Neural progenitor cell (in vitro differentiated cells): ENCODE results near the gene HEATR5A. TPM values are rescaled to one million over a fixed set of nuclear protein-coding genes. Genes with fewer than 3 reads are reported as not detected.
"Not testable (repeated sequence)": the region's sequence is repeated elsewhere in the genome, so short reads cannot be mapped to it uniquely, and the experiment has no call there.

Experiments
- DNase-seq: peaks from one replicate; pipeline ENCODE4 v3.0.0-alpha.2; 2016; ENCODE audit warnings: low spot score
- H2AFZ ChIP-seq: fragments of 200-600 bp; sonication (generic); replicated peaks from 2 replicates; pipeline ENCODE4 v1.6.1; 2016; ENCODE audit warnings: antibody characterized with exemption
- H3F3A ChIP-seq: fragments of 200-600 bp; sonication (generic); 2 replicates; pipeline ENCODE4 v1.6.1; 2016; ENCODE audit warnings: antibody characterized with exemption, low read depth
- H3K27ac ChIP-seq: fragments of 200-600 bp; sonication (generic); 2 replicates; pipeline ENCODE4 v1.5.1; 2016; ENCODE audit warnings: mild to moderate bottlenecking
- H3K27me3 ChIP-seq: fragments of 200-600 bp; sonication (generic); 2 replicates; pipeline ENCODE4 v1.6.1; 2016; ENCODE audit warnings: mild to moderate bottlenecking, moderate library complexity
- H3K36me3 ChIP-seq: fragments of 200-600 bp; sonication (generic); 2 replicates; pipeline ENCODE4 v1.5.1; 2016
- H3K4me1 ChIP-seq: fragments of 200-600 bp; sonication (generic); 2 replicates; pipeline ENCODE4 v1.6.1; 2016; ENCODE audit warnings: mixed run types
- H3K4me2 ChIP-seq: fragments of 200-600 bp; sonication (generic); 2 replicates; pipeline ENCODE4 v1.6.1; 2016
- H3K4me3 ChIP-seq: fragments of 200-600 bp; sonication (generic); 2 replicates; pipeline ENCODE4 v1.5.1; 2016
- H3K79me2 ChIP-seq: fragments of 200-600 bp; sonication (generic); 2 replicates; pipeline ENCODE4 v1.6.1; 2016; ENCODE audit warnings: low read depth
- H3K9ac ChIP-seq: fragments of 200-600 bp; sonication (generic); 2 replicates; pipeline ENCODE4 v1.6.1; 2016
- H3K9me3 ChIP-seq: fragments of 200-600 bp; sonication (generic); 2 replicates; pipeline ENCODE4 v1.5.1; 2016; ENCODE audit warnings: low read depth
- H4K20me1 ChIP-seq: fragments of 200-600 bp; sonication (generic); 2 replicates; pipeline ENCODE4 v1.6.1; 2016; ENCODE audit warnings: low read depth
- H3K27ac Mint-ChIP-seq: 3 replicates; pipeline ENCODE4 v1.8.0; 2021; ENCODE audit warnings: mixed read lengths
- H3K27me3 Mint-ChIP-seq: 2 replicates; pipeline ENCODE4 v1.8.0; 2022; ENCODE audit warnings: low read depth, mild to moderate bottlenecking, inconsistent platforms, moderate library complexity, mixed read lengths; ENCODE audit not compliant: insufficient read depth
- H3K36me3 Mint-ChIP-seq: 3 replicates; pipeline ENCODE4 v1.8.0; 2021; ENCODE audit warnings: mixed read lengths
- H3K4me1 Mint-ChIP-seq: 3 replicates; pipeline ENCODE4 v1.8.0; 2021; ENCODE audit warnings: mixed read lengths
- H3K4me3 Mint-ChIP-seq: 3 replicates; pipeline ENCODE4 v1.8.0; 2021; ENCODE audit warnings: mild to moderate bottlenecking, moderate library complexity, mixed read lengths
- H3K9me3 Mint-ChIP-seq: 3 replicates; pipeline ENCODE4 v1.8.0; 2020; ENCODE audit warnings: mixed read lengths
- EZH2 ChIP-seq: fragments of 200-600 bp; sonication (generic); IDR thresholded peaks from 2 replicates; pipeline ENCODE4 v1.6.1; 2017; ENCODE audit warnings: antibody characterized with exemption, mild to moderate bottlenecking, moderate library complexity
- EZH2phosphoT487 ChIP-seq: fragments of 200-600 bp; sonication (generic); IDR thresholded peaks from 2 replicates; pipeline ENCODE4 v1.6.1; 2017; ENCODE audit warnings: antibody characterized with exemption
- total RNA-seq: library from RNA; depleted of rRNA; stranded (reverse); fragments of >200 nt; gene quantifications from 2 replicates; pipeline ENCODE4 v1.2.3, GENCODE V29; 2015; ENCODE audit warnings: low replicate concordance
- TF ChIP-seq, protein P1 (sequence below): fragments of 200-600 bp; sonication (generic); IDR thresholded peaks from 2 replicates; pipeline ENCODE4 v1.5.1; 2017; ENCODE audit warnings: antibody characterized with exemption, mild to moderate bottlenecking

HEATR5A gene
- total RNA-seq, 1 donor from 2014 or later: 34.7 TPM

- H3F3A ChIP-seq: no peaks in the 10 kb centered on the region
These were observed 100.1 kb downstream of the HEATR5A start for GRCh38 chr14:31320216-31320615.

DNA sequence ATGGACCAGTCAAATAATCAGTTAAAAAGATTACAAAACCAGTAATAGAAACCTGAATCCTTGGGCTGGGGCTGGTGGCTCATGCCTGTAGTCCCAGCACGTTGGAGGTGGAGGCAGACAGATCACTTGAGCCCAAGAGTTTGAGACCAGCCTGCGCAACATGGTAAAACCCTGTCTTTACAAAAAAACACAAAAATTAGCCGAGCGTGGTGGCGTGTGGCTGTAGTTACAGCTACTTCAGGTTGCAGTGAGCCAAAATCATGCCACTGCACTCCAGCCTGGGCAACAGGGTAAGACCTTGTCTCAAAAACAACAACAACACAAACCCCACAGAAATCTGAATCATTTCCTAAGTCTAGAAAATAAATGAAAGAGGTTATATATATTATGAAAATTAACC lies 100.6 kb downstream of the HEATR5A start:
- peaks cover 2% of the 10 kb centered on the region for H3K36me3 Mint-ChIP-seq

More at GRCh38 chr14:31320216-31320615, 100.1 kb downstream of the HEATR5A start:
- no peak overlapping the region for H3K4me3 Mint-ChIP-seq
- Histone ChIP-seq H3K27ac (no peak overlapping the region), H3K36me3 (no peaks in the 10 kb centered on the region), H3K4me1 (no peaks in the 10 kb centered on the region), H3K9me3 (no peaks in the 10 kb centered on the region), H3K79me2 (no peaks in the 10 kb centered on the region), H3K9ac (no peak overlapping the region), H4K20me1 (no peaks in the 10 kb centered on the region), H3K4me2 (no peak overlapping the region), H2AFZ (no peak overlapping the region), H3K27me3 (no peaks in the 10 kb centered on the region), H3K4me3 (no peak overlapping the region)
- H3K27ac Mint-ChIP-seq: no peak overlapping the region
- TF ChIP-seq, protein P1, sequence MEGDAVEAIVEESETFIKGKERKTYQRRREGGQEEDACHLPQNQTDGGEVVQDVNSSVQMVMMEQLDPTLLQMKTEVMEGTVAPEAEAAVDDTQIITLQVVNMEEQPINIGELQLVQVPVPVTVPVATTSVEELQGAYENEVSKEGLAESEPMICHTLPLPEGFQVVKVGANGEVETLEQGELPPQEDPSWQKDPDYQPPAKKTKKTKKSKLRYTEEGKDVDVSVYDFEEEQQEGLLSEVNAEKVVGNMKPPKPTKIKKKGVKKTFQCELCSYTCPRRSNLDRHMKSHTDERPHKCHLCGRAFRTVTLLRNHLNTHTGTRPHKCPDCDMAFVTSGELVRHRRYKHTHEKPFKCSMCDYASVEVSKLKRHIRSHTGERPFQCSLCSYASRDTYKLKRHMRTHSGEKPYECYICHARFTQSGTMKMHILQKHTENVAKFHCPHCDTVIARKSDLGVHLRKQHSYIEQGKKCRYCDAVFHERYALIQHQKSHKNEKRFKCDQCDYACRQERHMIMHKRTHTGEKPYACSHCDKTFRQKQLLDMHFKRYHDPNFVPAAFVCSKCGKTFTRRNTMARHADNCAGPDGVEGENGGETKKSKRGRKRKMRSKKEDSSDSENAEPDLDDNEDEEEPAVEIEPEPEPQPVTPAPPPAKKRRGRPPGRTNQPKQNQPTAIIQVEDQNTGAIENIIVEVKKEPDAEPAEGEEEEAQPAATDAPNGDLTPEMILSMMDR: no peak
- TF ChIP-seq EZH2: no peak
- TF ChIP-seq EZH2phosphoT487: no peak
- no peaks in the 10 kb centered on the region for H3K9me3 Mint-ChIP-seq
- no peak for DNase-seq
- H3K36me3 Mint-ChIP-seq: peaks cover 2% of the 10 kb centered on the region
- no peaks in the 10 kb centered on the region for H3K4me1 Mint-ChIP-seq
- no peaks in the 10 kb centered on the region for H3K27me3 Mint-ChIP-seq

DNA sequence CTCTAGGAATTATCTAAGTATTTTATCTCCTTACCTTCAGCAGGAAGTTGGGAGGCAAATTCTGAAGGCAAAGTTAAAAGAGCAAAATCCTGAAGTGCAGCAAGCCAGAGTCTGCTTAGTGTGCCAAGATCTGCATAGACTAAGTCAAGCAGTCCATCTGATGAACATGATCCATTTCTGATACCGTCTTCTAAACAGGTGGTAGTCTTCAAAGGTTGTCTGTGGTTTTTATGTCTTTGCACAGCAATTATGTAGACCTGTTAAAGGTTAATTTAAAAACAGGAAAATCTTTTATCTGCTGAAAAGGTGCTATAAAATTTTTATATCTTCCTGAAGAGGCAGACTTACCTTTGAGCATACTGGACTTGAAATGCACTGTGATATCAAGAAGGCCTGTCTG lies 107.4 kb downstream of the HEATR5A start:
- H3K4me3 Mint-ChIP-seq: no peak overlapping the region
- Histone ChIP-seq H3F3A (no peaks in the 10 kb centered on the region), H2AFZ (no peak overlapping the region), H4K20me1 (no peaks in the 10 kb centered on the region), H3K27me3 (no peaks in the 10 kb centered on the region), H3K4me2 (no peak overlapping the region), H3K36me3 (no peaks in the 10 kb centered on the region), H3K79me2 (no peaks in the 10 kb centered on the region), H3K9ac (no peak overlapping the region), H3K27ac (no peak overlapping the region), H3K9me3 (no peaks in the 10 kb centered on the region), H3K4me3 (no peak overlapping the region), H3K4me1 (no peaks in the 10 kb centered on the region)
- no peak overlapping the region for H3K27ac Mint-ChIP-seq
- H3K27me3 Mint-ChIP-seq: peaks cover 2% of the 10 kb centered on the region
- H3K9me3 Mint-ChIP-seq: no peaks in the 10 kb centered on the region
- no peaks in the 10 kb centered on the region for H3K4me1 Mint-ChIP-seq
- H3K36me3 Mint-ChIP-seq: peaks cover 11% of the 10 kb centered on the region
- TF ChIP-seq, protein P1: no peak
- no peak for TF ChIP-seq EZH2phosphoT487
- TF ChIP-seq EZH2: no peak
- no peak for DNase-seq

More for the DNA sequence above, 100.6 kb downstream of the HEATR5A start:
- Histone ChIP-seq H3K9ac (no peak overlapping the region), H3K4me2 (no peak overlapping the region), H4K20me1 (no peaks in the 10 kb centered on the region), H3K9me3 (no peaks in the 10 kb centered on the region), H3F3A (no peaks in the 10 kb centered on the region), H3K79me2 (no peaks in the 10 kb centered on the region), H3K4me1 (no peaks in the 10 kb centered on the region), H3K27me3 (no peaks in the 10 kb centered on the region), H3K4me3 (no peak overlapping the region), H3K36me3 (no peaks in the 10 kb centered on the region), H2AFZ (no peak overlapping the region), H3K27ac (no peak overlapping the region)
- Mint-ChIP-seq H3K27ac (no peak overlapping the region), H3K9me3 (no peaks in the 10 kb centered on the region), H3K4me1 (no peaks in the 10 kb centered on the region), H3K27me3 (peaks cover under 1% of the 10 kb centered on the region), H3K4me3 (no peak overlapping the region)
- DNase-seq: no peak
- TF ChIP-seq EZH2phosphoT487 (no peak), EZH2 (no peak)
- TF ChIP-seq, protein P1: no peak

- H3K4me1 Mint-ChIP-seq, DNase-seq, H3K27ac ChIP-seq, H3F3A ChIP-seq, H4K20me1 ChIP-seq, H3K27me3 ChIP-seq, H3K4me3 Mint-ChIP-seq, H3K4me1 ChIP-seq, H3K9ac ChIP-seq, H3K27ac Mint-ChIP-seq, H3K27me3 Mint-ChIP-seq, H3K36me3 ChIP-seq, H3K9me3 ChIP-seq, H2AFZ ChIP-seq, H3K4me2 ChIP-seq, H3K79me2 ChIP-seq, H3K9me3 Mint-ChIP-seq, H3K4me3 ChIP-seq: not testable (repeated sequence)
- peaks cover 11% of the 10 kb centered on the region for H3K36me3 Mint-ChIP-seq
These were observed 108.0 kb downstream of the HEATR5A start for GRCh38 chr14:31312370-31312769.
